Stimulated activated CD4-positive, alpha-beta T cell treated with anti-CD3 and anti-CD28 coated beads, Interleukin-1b, Interleukin-23, amount 100 ng/mL, for 1 hour (primary cell): Measurements from ENCODE around the gene GYS2.
A peak's percentile ranks its signal among the peaks of the same experiment; 100 is the strongest.

Experiments
- DNase-seq, 2 donors: peaks; one replicate each; pipeline ENCODE4 v3.0.0-alpha.2; 2020; ENCODE audit warnings: low read depth in 2 of 2

Gene GYS2

DNA sequence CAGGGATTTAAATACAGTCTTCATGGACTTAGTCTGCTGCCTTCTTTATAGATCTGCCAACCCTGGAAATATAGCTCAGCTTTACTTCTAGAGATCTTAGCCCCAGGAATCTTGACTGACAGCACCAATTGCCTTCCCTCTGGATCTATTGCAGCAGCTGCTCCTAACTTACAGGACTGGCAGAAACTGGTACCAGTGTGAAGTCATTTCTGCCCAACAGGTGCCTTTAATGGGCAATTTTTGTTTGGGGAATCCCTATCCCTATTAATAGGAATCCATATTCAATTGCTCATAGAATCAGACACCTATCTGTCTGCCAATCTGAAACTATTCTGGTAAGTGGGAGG is 51.3 kb downstream of the GYS2 start:
- no peak for DNase-seq

DNA sequence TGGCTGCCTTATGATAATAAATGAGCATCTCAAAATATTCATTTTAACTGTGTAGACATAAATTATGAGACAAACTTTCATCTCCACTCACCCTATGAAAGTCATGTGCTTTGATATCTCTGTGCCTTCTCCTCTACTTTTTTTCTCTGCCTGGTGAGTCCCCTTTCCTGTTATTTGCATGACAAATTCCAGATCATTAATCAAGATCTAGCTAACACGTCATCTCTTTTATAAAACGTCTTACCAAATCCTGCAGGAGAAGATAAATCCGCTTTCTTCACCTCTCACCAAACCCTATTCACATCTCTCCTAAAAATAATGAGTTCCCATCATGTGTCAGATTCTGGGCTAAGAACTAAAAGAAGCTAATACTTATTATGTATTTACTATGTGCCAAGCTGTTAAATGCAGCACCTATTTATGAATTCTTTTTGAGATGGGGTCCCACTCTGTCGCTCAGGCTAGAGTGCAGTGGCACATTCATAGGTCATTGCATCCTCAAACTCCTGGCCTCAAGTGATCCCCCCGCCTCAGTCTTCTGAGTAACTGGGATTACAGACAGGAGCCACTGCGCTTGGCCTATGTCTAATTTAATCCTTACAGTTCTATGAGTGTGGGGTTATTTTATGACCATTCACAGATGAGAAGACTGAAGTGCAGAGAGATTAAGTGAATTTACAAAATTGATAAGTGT is 51.9 kb downstream of the GYS2 start:
- no peak for DNase-seq

DNA sequence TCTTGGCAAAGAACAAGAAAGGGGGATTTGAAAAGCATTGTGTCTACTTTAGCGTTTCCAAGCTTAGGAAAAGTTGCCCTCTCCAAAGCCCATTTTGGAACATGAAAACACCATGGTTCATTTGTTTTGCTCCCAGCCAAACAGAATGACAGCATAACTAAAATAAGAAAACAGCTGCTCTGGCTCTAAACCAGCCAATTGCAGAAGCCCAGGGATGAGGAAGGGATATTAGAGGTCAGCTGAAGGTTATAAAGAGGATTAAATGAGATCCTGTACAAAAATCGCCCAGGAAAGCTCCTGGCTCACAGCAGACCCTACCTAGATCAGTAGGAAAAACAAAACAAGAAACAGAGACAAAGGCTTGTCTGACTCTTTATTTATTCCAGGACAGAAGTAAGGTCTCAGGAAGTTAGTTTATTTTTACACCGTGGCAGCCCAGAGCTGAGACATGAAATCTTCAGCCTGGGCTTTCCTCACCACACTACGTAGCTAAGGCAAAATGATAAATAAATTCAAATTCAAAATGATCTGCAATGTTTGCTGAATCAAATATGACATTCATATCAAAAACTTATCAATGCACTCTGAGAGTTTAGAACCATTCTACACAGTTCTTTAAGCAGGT is 52.7 kb downstream of the GYS2 start:
- no peak for DNase-seq

DNA sequence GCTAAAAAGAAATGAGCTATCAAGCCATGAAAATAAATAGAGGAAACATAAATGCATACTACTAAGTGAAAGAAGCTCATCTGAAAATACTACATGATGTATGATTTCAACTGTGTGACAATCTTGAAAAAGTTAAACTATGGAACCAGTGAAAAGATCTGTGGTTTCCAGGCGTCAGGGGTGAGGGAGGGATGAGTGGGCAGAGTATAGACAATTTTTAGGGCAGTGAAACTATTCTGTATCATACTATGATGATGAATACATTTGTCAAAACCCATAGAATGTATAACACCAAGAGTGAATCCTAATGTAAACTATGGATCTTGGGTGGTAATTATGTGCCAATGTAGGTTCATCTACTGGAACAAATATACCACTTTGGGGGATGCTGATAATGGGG is 57.2 kb downstream of the GYS2 start:
- DNase-seq = no peak

DNA sequence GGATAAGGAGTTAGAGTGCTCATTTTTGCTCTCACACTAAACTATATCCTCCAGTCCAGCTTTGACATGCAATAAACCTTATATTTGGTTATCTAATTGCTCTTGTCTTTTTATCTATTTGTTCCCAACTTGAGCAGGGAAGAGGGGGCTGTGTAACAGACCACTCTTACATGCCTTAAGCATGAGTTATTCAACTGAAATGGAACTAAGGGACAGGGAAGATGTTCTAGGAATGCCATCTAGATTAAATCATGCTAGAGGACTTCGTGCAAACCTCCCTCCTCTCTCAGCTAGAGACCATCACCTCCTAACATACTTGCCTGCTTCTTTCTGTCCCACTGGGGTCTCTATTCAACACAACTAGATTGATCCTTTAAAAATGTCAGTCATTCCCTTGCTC is 57.9 kb downstream of the GYS2 start:
- no peak for DNase-seq

DNA sequence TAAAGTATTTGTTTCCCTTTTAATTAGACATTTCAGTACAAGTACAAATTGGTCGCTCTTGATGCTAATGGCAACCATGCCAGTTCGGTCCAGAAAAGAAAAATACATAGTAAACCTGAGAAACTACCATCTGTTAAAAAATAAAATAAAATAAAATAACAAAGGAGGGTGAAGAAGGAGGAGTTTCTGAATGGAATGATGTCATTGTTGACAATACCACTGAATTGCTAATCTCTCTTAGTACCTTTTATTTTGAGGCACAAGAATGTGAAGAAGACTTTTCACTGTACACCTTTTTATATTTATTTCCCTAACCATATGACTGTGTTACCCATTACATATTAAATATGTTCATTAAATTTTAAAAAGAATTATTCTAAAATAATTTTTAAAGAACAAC is 59.1 kb downstream of the GYS2 start:
- no peak for DNase-seq

DNA sequence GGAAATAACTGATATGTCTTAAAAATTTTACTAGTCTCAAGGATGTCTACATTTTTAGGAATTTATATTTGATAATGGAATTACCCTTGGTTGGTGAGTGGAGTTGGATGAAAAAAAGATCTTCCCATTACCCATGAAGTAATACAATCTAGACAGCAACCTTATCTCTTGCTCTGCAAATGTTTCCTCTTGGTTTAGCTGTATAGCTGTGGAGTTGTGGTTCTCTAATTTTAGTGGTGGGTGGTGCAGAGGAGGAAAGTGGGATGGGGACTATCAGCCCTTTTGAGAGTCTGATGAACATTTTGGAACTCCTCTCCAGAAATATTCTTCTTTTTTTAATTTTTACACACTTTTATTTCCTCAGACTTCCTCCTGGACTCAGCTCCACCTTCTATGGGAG is 61.5 kb downstream of the GYS2 start:
- DNase-seq = no peak

DNA sequence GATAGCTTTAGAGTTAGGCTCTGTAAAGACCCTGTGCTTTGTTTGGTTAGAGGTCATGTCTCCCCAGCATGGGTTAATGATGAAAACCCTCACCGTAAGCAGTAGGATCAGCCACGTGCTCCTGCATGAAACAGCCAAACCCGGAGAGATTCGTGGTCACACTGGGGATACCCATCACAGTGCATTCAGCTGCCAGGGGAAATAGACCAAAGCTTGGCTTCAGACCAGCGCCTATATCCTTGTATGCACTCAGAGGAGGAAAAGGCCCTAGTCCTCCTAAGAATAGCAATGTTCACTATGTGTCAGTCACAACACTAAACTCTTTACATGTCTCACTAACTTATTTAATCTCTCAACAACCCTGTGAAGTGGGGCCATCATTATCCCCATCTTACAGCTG is 62.2 kb downstream of the GYS2 start:
- DNase-seq = no peak

DNA sequence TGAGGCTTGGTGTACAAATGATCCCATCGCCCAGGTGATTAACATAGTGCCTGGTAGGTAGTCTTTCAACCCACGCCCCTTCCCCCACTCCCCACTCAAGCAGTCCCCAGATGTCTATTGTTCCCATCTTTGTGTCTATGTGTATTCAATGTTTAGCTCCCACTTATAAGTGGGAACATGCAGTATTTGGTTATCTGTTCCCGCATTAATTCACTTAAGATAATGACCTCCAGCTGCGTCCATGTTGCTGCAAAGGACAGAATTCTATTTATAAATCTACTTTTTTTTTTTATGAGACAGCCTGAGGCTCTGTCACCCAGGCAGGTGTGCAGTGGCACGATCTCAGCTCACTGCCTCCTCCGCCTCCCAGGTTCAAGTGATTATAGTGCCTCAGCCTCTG is 62.9 kb downstream of the GYS2 start:
- no peak for DNase-seq

DNA sequence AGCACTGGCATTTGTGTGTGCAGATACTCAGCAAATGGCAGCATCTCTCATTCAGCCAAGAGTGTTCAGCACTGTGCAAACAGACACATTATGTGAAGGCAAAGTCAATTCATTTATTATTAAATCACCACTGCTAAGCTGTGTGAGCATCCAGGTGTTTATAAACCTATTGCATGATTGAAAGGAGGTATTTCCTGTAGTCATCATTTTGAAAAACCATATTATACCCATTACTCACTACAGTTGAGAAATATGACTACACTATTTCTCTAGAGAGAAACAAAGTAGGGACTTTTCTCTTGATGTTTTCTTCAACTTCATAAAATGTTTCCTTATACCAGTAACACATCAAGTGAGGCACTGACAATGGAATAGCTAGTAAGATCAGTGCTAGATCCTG is 64.8 kb downstream of the GYS2 start:
- no peak for DNase-seq

DNA sequence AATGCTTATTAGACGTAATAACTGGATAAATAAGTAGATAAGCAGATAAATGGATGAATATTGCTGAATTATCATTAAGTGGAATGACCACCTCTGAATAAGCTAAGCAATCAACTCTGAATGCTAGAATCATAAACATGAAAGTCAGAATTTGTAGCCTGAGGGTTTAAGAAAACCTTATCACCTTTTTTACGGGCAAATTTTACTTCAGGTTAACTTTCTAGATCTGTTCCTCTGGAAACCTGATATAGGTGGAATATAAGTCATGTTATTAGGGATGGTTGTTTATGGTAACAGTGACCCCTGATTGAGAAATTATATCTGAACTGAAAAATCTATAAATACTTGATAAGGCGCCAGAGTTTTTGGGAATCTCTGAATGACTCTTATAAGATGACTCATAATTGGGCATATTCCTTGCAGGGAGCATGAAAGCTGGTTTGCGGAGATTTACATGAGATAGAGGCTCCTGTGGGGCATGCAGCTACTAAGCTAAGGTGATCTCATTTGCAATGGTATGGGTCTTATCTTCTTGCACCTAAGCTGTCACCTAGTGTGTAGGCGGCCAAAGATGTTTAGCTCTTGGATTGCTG is 66.5 kb downstream of the GYS2 start:
- no peak for DNase-seq

DNA sequence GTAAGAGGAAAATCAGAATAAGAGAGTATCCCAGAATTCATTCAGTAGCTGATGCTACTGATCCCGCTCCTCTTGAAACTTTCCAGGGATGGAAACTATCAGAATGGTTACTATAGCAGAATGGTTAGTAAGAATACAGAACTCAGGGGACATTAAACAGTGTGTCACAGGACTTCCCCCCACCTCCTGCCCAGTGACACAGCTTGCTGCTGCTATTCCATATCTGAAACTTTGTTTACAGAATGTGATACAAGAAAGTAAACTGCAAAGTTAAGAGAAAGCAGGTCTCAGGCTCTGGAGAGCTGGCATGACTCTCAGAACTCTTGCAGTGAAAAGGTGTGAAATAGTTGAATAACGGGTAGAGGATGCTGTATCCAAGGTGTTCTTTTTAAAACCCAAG is 75.2 kb downstream of the GYS2 start:
- DNase-seq = no peak

DNA sequence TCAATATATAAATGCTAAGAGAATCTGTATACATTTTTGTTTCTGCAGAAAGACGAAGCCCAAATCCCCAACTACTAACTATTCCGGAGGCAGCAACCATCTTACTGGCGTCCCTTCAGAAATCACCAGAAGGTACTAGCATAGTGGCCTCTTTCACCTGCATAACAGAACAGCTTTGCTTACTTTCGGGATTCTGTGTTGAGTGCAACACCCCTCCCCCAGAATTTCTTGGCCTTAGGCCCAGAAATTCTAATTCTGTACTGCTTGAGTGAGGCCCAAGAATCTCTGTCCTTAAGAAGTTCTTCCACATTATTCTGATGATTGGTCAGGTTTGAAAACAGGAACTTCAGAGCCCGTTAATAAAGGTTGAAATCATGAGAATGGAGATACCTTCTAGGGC is 75.7 kb downstream of the GYS2 start:
- DNase-seq = no peak

DNA sequence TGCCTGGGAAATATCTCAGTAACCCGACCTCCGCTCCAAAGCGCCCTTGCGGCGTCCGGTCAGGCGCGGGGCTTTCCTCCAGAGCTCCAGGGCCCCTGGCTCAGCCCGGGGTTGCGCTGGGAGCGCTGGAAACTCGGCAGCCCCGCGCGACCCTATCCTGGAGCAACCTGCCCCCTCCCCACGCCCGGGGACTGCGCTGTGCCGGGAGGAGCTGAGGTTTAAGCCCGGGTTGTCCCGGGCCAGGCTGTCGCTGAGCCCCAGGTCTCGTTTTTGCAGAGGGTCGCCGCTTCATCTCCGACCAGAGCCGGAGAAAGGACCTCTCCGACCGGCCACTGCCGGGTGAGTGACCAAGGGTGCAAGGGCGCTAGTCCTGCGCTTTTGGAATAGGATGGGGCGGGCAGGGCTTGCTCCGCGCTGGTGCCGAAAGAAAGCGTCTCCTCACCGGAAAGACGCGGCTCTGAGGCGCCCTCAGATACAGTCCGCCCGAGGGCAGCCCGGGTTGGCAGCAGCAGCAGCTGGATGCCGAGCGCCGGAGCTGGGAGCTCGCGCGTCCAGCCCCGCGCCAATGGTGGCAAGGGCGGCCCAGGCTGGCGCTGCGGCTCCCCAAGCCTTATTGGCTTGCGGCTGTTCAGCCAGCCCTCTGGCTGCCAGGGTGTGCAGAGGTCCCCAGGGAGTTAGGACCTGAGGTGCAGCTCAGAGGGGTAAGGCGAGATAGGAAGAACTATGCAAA is 77.0 kb downstream of the GYS2 start:
- DNase-seq = peak in 1 of 2 donors; percentile 25

DNA sequence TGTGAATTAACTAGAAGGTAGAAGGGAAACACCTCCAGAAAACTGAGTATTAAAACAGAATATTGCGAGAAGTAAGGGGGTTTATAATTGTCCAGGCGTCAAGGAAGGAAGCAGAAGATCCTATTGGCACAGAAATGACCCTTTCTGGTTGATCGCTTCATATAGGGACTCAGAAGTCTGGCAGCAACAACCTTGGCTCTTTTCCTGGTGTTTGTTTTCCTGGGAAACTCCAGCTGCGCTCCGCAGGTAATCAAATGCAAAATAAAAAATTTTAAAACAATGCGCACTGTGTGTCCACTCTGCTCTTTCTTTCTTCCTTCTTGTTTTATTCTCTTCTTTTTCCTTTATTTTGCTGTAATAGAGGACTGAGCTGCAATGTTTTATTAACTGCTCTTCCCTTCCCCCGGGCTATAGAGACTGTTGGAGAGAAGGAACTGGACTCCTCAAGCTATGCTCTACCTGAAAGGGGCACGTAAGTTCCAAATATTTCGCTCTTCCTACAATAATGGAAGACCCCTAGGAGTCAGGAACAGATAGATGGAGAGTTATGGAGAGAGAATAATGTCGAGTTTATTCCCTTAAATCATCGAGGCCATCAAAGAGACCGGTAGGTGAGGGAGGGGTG is 77.8 kb downstream of the GYS2 start:
- DNase-seq = no peak

DNA sequence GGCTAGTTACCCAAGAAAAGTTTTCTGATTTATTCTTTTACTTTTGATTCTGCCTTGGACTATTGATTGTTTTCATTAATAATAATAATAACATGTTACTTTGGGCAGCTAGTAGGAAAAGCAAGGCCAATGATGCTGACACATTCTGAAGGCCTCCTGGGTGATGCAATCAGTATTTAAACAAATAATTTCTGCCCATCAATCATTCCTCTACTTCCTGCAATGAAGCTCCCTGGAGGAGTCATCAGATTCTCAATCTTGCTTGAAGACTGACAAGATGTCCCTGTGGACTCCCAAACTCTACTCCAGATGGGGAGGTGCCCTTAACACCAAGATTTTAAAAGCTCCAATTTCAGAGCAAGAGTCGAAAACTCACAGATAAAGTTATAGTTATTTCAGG is 78.6 kb downstream of the GYS2 start, which contains the start of gene SPX:
Gene SPX (plus strand): TSS at position 244 of the 400 bp plus-strand sequence. CDS start 177 bp downstream, outside the sequence.
- DNase-seq = no peak

DNA sequence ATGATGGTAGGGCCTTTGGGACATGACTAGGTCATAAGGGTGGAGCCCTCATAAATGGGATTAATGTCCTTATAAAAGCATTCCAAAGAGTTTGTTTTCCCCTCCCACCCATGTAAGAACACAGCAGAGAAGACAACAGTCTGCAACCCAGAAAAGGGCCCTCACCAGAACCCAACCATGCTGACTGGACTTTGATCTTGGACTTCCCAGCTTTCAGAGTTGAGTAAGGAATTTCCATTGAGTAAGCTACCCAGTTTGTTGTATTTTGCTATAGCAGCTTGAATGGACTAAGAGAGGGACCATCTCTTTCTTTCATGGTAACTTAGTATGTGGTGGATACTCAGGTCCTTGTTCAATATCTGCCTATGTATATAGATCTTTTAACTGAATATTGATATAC is 81.5 kb downstream of the GYS2 start:
- no peak for DNase-seq

DNA sequence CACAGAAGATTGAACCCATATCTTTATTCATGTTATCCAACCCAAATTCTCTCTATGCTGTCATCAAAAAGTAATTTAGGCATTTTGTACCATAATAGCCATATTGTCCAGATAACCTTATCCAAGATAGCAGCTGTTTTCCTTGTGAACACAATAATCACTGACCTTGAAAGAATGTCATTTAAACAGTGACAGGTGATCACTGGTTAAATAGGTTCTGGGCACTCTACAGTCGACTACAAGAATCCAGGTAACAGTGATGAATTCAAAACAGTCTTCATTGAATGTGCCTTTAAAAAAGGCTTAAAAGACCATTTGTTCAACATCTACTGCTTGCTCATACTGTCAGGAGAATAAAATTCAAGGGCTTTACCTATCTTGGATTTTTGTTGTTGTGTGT is 83.1 kb downstream of the GYS2 start:
- DNase-seq = no peak

DNA sequence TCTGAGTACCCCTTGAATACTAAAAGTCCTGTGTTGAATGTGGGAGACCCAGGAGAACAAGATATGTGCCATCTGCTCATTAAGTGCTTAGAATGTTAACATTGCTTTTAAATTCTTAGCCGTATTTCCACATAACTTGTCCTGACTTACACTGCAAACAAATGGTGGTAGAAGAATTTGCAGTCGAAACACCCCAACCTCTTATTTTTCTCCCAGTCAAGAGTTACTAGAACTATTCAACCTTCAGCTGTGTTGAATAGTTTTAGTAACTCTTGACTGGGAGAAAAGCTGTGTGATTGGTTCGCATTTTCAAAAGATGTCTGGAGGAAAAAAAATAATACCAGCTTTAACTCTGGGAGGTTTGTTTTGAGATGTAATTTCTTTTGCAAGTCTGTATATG is 86.2 kb downstream of the GYS2 start:
- DNase-seq = no peak

DNA sequence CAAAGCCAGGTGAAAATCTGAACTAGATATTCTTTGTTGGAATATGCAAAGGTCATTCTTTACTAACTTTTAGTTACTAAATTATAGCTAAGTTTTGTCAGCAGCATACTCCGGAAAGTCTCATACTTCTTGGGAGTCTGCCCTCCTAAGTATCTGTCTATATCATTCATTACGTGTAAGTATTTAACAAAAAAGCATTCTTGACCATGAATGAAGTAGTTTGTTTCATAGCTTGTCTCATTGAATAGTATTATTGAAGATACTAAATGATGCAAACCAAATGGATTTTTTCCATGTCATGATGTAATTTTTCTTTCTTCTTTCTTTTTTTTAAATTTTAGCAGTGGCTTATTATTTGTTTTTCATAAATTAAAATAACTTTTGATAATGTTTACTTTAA is 88.4 kb downstream of the GYS2 start:
- DNase-seq = no peak

DNA sequence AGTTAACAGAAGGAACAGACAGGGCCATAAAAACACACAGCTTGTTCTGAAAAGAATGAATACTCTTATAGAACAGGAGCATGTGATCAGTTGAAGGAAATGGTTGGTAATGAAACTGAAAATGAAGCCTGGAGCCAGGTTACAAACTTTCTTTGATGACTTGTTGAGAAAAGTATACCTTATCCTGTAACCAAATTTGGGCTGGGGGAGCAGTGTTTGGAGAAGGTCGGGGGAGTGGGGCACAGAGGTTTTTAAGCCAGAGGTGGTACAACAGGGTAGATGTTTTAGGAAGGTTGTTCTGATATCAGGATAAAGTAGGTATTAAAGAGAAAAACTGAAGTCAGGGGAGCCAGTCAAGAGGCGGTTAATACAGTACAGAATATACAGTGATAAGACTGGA is 94.9 kb downstream of the GYS2 start:
- DNase-seq = no peak

DNA sequence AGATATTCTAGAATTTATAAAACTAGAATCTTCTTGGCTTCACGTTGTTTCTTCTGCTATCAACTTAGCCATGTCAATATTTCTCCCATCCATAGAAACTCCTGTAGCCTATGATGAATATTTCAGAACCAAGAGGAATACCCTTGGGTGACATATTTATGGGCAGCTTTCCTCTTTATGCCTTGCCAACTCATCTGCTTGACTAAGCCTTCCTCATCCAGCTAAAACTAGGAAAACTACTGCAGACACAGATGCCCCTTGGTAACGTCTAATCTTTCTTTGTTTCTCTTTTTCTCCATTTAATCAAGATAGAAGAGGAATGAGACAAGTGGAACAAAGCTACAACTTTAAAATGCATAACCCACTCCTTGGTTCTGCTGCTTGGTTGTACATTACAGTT is 96.8 kb downstream of the GYS2 start:
- DNase-seq = no peak
